Stomach (tissue), 9 donors: ENCODE results near the gene SSBP4. TPM values are rescaled to one million over a fixed set of nuclear protein-coding genes. Genes with fewer than 3 reads are reported as not detected.
A peak's percentile ranks its signal among the peaks of the same experiment; 100 is the strongest.

Experiments
- DNase-seq, 2 donors: peaks; one replicate each; pipeline versions ENCODE4 v3.0.0 to v3.0.0-alpha.2; 2013 to 2019
- H3K27ac ChIP-seq, 5 donors: fragments of 200-600 bp in 4 of 5; sonication (generic) in 4 of 5; one replicate each; pipeline ENCODE4 v1.5.1; 2013 to 2019; ENCODE audit warnings: mild to moderate bottlenecking in 1 of 5, moderate library complexity in 1 of 5
- H3K27me3 ChIP-seq, 3 donors: fragments of 200-600 bp; sonication (generic); one replicate each; pipeline ENCODE4 v1.5.1; 2017 to 2019; ENCODE audit warnings: mixed run types in 1 of 3
- H3K36me3 ChIP-seq, 4 donors: fragments of 200-600 bp; sonication (generic); 1 replicate in 3 of 4; 2 replicates in 1 of 4; pipeline ENCODE4 v1.5.1; 2016 to 2019
- H3K4me1 ChIP-seq, 4 donors: fragments of 200-600 bp; sonication (generic); one replicate each; pipeline ENCODE4 v1.5.1; 2016 to 2019
- H3K4me3 ChIP-seq, 4 donors: fragments of 200-600 bp; sonication (generic) in 3 of 4; one replicate each; pipeline ENCODE4 v1.5.1; 2016 to 2019; ENCODE audit warnings: mild to moderate bottlenecking in 1 of 4
- H3K9me3 ChIP-seq, 4 donors: fragments of 200-600 bp; sonication (generic); one replicate each; pipeline ENCODE4 v1.5.1; 2016 to 2019
- EP300 ChIP-seq: sonication (generic); formaldehyde crosslinking; IDR thresholded peaks from one replicate; pipeline ENCODE4 v1.6.1; 2017; ENCODE audit warnings: antibody characterized with exemption
- POLR2A ChIP-seq, 4 donors: fragments of 450-650 bp; IDR thresholded peaks; one replicate each; pipeline ENCODE4 v1.6.1; 2016; ENCODE audit warnings: antibody characterized with exemption in 4 of 4, control low read depth in 2 of 4, mild to moderate bottlenecking in 1 of 4, moderate library complexity in 1 of 4
- POLR2AphosphoS5 ChIP-seq, 3 donors: sonication (generic); formaldehyde crosslinking; IDR thresholded peaks; one replicate each; pipeline ENCODE4 v1.6.1; 2016; ENCODE audit warnings: antibody characterized with exemption in 3 of 3
- WGBS, 5 donors: extraction: QIAGEN DNeasy Blood & Tissue Kit in 3 of 5; methylation state at CpG; one replicate each; pipeline versions ENCODE4 v1.1.5 to v1.1.7; 2013 to 2018; 5-methylcytosine and 5-hydroxymethylcytosine counted together
- intact Hi-C: fragments of 100-400 bp; cut with DNase I; formaldehyde crosslinking; loops from one replicate; pipeline ENCODE4 v1.15.1; 2023; ENCODE audit warnings: low total_unique reads
- polyA plus RNA-seq, 3 donors: library from polyadenylated mRNA; stranded (reverse); fragments of 200-250 nt; gene quantifications; one replicate each; pipeline ENCODE4 v1.2.3, GENCODE V29; 2013
- total RNA-seq, 5 donors: library from RNA; depleted of rRNA; stranded (reverse); fragments of >200 nt; gene quantifications; one replicate each; pipeline versions ENCODE4 v1.1.0 to v1.2.3, GENCODE V29; 2014 to 2016
- TF ChIP-seq, protein P1 (sequence below), 7 experiments: fragments of 450-650 bp in 4 of 7; fragments of 200-600 bp in 3 of 7; sonication (generic) in 3 of 7; IDR thresholded peaks; one replicate each; pipeline ENCODE4 v1.5.1; 2016 to 2019; ENCODE audit warnings: antibody characterized with exemption in 7 of 7, control low read depth in 2 of 7, mild to moderate bottlenecking in 1 of 7
- donor health status: healthy with polysubstance abuse.
- donor health status: Bipolar disorder and iron deficiency.
- donor health status: healthy.

SSBP4 gene
- total and polyA plus RNA-seq, 8 donors: 22.8 to 253 (median 49.2) TPM

DNA sequence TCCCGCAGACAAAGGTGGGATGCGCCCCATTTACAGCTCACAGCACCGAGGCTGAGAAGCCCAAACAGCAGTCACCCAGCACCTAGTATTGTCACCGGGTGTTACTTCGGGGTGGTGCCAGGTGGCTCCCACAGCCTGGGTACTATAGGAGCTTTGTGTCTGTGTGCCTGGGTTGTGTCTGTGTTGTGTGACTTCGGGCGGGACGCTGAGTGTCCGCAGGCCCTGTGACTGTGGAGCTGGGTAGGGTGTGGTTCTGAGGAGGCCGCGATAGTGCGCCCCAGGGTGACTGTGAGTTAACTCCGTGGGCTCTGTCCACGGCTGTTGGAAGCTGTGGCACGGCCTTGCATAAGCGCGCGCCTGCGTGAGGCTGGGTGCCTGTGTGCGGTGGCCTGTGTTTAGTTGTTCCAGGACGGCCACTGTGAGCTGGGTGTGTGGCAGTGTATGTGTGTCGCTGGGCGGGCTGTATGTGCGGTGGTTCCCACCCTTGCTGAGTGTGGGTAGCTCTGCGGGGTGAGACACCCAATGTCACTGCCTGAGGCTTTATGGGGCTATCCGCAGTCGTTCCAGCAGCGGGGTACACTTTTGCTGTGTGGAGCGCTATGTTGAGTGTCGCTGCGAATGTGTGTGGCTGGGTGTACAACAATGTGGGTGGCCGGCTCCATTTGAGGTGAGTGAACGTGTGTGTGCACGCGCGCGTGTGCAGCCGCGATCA lies 559 bp upstream of the SSBP4 start:
- peak overlapping the region; percentile 65 to 69 (median 68) for H3K4me3 ChIP-seq
- H3K27me3 ChIP-seq: peaks cover 0 to 35% (median 22%) of the 10 kb centered on the region in 3 donors
- intact Hi-C loops: no loop called here
- no peaks in the 10 kb centered on the region for H3K9me3 ChIP-seq
- H3K4me1 ChIP-seq: peaks cover 74 to 91% (median 89%) of the 10 kb centered on the region in 4 donors
- peak overlapping the region; percentile 84 to 95 (median 90) for H3K27ac ChIP-seq
- DNase-seq: no peak
- 7 to 33% (median 10%) methylated on average over 10 to 39 of the region's 39 CpGs for WGBS, 5 donors
- TF ChIP-seq POLR2AphosphoS5 (IDR thresholded peaks at IDR 0.05) (no peak), POLR2A (IDR thresholded peaks at IDR 0.05) (no peak), EP300 (no peak)
- TF ChIP-seq, protein P1, sequence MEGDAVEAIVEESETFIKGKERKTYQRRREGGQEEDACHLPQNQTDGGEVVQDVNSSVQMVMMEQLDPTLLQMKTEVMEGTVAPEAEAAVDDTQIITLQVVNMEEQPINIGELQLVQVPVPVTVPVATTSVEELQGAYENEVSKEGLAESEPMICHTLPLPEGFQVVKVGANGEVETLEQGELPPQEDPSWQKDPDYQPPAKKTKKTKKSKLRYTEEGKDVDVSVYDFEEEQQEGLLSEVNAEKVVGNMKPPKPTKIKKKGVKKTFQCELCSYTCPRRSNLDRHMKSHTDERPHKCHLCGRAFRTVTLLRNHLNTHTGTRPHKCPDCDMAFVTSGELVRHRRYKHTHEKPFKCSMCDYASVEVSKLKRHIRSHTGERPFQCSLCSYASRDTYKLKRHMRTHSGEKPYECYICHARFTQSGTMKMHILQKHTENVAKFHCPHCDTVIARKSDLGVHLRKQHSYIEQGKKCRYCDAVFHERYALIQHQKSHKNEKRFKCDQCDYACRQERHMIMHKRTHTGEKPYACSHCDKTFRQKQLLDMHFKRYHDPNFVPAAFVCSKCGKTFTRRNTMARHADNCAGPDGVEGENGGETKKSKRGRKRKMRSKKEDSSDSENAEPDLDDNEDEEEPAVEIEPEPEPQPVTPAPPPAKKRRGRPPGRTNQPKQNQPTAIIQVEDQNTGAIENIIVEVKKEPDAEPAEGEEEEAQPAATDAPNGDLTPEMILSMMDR (IDR thresholded peaks at IDR 0.05): no peak
- no peaks in the 10 kb centered on the region for H3K36me3 ChIP-seq

DNA sequence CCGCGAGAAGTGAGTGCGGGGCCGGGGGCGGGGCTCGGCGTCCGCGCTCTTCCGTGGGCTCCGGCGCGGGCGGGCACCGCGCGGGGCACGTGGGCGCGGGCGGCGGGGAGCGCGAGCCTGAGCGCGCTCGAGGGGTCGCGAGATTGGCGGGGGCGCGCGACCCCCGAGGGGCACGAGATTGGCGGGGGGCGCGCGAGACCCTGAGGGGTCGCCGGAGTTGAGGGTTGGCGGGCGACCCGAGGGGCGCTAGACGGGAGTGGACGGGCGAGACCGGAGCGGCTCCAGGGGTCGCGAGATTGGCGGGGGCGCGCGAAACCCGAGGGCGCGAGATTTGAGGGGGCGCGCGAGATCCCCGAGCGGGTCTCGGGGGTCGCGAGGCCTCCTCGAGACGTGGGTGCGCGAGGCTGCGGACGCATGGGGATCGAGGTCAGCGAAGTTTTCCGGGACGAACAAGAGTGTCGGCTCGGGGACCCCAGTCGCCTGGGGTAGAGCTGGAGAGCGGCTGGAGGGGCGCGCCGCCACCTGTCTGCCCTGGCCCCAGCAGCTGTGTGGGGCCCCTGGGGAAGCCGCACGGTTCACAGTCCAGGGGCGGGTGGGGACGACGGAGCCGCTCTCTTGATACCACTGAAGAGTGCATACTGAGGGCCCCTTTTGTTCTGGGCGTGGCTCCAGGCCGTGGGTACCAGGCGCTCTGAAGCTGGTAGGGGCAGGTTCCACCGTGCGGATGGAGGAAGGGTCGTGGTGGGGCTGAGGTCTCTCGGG lies 682 bp downstream of the SSBP4 start:
- intact Hi-C loops: no loop called here
- WGBS, 5 donors: 1 to 4% (median 1%) methylated on average over 25 to 97 of the region's 97 CpGs
- no peaks in the 10 kb centered on the region for H3K36me3 ChIP-seq
- H3K4me3 ChIP-seq: peak overlapping the region; percentile 65 to 69 (median 68)
- no peaks in the 10 kb centered on the region for H3K9me3 ChIP-seq
- DNase-seq: peak in 1 of 2 donors; percentile 85
- peaks cover 66 to 94% (median 93%) of the 10 kb centered on the region in 4 donors for H3K4me1 ChIP-seq
- TF ChIP-seq POLR2A (IDR thresholded peaks at IDR 0.05): no peak
- TF ChIP-seq POLR2AphosphoS5 (IDR thresholded peaks at IDR 0.05): no peak
- no peak for TF ChIP-seq EP300
- TF ChIP-seq, protein P1 (IDR thresholded peaks at IDR 0.05): no peak
- peaks cover 0 to 35% (median 22%) of the 10 kb centered on the region in 3 donors for H3K27me3 ChIP-seq
- peak overlapping the region; percentile 73 to 92 (median 85) for H3K27ac ChIP-seq

DNA sequence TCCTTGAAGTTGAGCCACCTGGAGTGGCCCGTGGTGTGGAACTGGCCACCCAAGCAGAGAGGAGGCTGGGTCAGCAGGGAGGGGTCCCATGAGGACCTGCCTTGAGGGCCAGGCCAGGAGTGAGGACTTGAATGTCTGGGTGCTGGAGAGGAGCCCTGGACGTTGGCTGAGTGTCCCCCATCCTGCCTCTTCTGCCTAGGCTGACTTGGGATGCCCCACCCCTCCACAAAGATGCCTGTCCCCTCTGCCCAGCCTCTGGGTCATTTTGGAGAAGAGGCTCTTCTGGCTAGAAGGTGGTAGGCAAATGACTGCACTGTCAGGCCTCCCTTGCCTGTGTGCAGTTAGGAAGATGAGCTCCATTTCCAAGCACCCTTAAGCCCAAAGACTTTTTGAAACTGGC lies 1.7 kb downstream of the SSBP4 start:
- DNase-seq: peak in 1 of 2 donors; percentile 27
- TF ChIP-seq POLR2A (IDR thresholded peaks at IDR 0.05): no peak
- TF ChIP-seq POLR2AphosphoS5 (IDR thresholded peaks at IDR 0.05): no peak
- TF ChIP-seq, protein P1 (IDR thresholded peaks at IDR 0.05): no peak
- TF ChIP-seq EP300: no peak
- Histone ChIP-seq H3K36me3 (no peaks in the 10 kb centered on the region), H3K9me3 (no peaks in the 10 kb centered on the region), H3K27ac (peak overlapping the region in 4 of 5 donors; percentile 15 to 92 (median 82)), H3K4me1 (peaks cover 60 to 94% (median 93%) of the 10 kb centered on the region in 4 donors), H3K4me3 (peak overlapping the region; percentile 65 to 69 (median 68)), H3K27me3 (peaks cover 0 to 27% (median 21%) of the 10 kb centered on the region in 3 donors)
- intact Hi-C loops: no loop called here
- WGBS, 5 donors: 43 to 56% (median 45%) methylated on average over 2 of the region's 2 CpGs

DNA sequence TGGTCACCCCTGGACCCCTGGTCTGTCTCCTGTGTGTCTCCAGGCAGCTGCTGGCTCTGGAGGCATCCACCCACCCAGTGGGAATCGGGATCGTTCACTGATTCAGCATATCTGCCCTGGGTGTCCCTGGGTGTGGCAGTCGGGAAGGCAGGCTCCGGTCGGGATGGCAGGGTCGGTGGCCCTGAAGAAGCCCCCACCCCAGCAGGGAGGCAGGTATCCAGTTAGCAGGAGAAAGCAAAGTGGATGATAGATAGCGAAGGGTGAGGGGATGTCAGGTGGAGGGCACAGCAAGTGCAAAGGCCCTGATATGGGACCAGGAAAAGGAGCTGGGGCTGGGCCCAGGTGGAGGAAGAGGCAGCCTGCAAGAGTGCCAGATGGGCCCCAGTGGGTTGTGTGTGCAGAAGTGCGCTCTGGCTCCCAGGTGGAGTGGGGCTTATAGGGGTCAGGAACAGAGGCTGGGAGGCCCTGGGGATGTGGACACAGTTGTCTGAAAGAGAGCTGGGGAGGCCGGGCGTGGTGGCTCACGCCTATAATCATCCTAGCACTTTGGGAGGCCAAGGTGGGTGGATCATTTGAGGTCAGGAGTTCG lies 2.3 kb downstream of the SSBP4 start:
- 73 to 84% (median 82%) methylated on average over 12 of the region's 12 CpGs for WGBS, 5 donors
- Histone ChIP-seq H3K4me1 (peaks cover 60 to 94% (median 92%) of the 10 kb centered on the region in 4 donors), H3K36me3 (no peaks in the 10 kb centered on the region), H3K27me3 (peaks cover 0 to 22% (median 15%) of the 10 kb centered on the region in 3 donors), H3K9me3 (no peaks in the 10 kb centered on the region), H3K27ac (peak overlapping the region in 3 of 5 donors; percentile 73 to 92 (median 90)), H3K4me3 (peak overlapping the region in 2 of 4 donors; percentile 65 to 69)
- TF ChIP-seq POLR2AphosphoS5 (IDR thresholded peaks at IDR 0.05) (no peak), EP300 (no peak)
- TF ChIP-seq, protein P1 (IDR thresholded peaks at IDR 0.05): no peak
- intact Hi-C loops: no loop called here
- DNase-seq: peak in 1 of 2 donors; percentile 20
